Mucosa of descending colon (tissue), 3 donors: ENCODE results near the gene ZFYVE19. TPM values are rescaled to one million over a fixed set of nuclear protein-coding genes. Genes with fewer than 3 reads are reported as not detected.

ENCODE experiments used
- ATAC-seq: fragments of 200-7000 bp; cut with Tn5 transposase; one replicate; pipeline ENCODE4 v1.9.1; 2020; ENCODE audit warnings: mild to moderate bottlenecking, moderate library complexity
- DNase-seq, 3 donors: peaks; one replicate each; pipeline ENCODE4 v3.0.0-alpha.2; 2020
- H3K36me3 ChIP-seq: fragments of 200-600 bp; one replicate; pipeline ENCODE4 v1.8.0; 2021; ENCODE audit warnings: low read depth, mild to moderate bottlenecking
- H3K4me1 ChIP-seq: fragments of 200-600 bp; one replicate; pipeline ENCODE4 v1.8.0; 2021; ENCODE audit warnings: low read depth, mild to moderate bottlenecking
- H3K4me3 ChIP-seq: fragments of 200-600 bp; one replicate; pipeline ENCODE4 v1.8.0; 2021; ENCODE audit warnings: mild to moderate bottlenecking
- H3K9me3 ChIP-seq: fragments of 200-600 bp; one replicate; pipeline ENCODE4 v1.8.0; 2021; ENCODE audit warnings: mild to moderate bottlenecking
- intact Hi-C, 2 donors: fragments of 100-400 bp; cut with DNase I in 1 of 2; cut with micrococcal nuclease in 1 of 2; formaldehyde crosslinking; loops; one replicate each; pipeline versions ENCODE4 v1.11.0 to v1.11.1; 2022; cut with DNase I, micrococcal nuclease
- total RNA-seq, 3 donors: library from RNA; stranded (reverse); fragmentation: NEBNext Ultra II Directional in 2 of 3; extraction: Animal tissue kit (Norgen Biotek cat#: 25700) in 2 of 3; gene quantifications; one replicate each; pipeline versions ENCODE4 v1.2.1 to v1.2.4, GENCODE V29; 2021 to 2023
- TF ChIP-seq, protein P1 (sequence below): fragments of 200-600 bp; IDR thresholded peaks from one replicate; pipeline ENCODE4 v1.8.0; 2022; ENCODE audit warnings: antibody characterized with exemption, mild to moderate bottlenecking
- donor health status: DM: no; HTN: no; CAD: no; lungs with moderate emphysema.
- donor health status: DM: no; HTN: no; CAD: no.
- donor health status: DM: no; HTN: yes; CAD: no.

Gene ZFYVE19
- total RNA-seq, 3 donors from 2014 or later: 22.2 to 37.5 (median 36.5) TPM

DNA sequence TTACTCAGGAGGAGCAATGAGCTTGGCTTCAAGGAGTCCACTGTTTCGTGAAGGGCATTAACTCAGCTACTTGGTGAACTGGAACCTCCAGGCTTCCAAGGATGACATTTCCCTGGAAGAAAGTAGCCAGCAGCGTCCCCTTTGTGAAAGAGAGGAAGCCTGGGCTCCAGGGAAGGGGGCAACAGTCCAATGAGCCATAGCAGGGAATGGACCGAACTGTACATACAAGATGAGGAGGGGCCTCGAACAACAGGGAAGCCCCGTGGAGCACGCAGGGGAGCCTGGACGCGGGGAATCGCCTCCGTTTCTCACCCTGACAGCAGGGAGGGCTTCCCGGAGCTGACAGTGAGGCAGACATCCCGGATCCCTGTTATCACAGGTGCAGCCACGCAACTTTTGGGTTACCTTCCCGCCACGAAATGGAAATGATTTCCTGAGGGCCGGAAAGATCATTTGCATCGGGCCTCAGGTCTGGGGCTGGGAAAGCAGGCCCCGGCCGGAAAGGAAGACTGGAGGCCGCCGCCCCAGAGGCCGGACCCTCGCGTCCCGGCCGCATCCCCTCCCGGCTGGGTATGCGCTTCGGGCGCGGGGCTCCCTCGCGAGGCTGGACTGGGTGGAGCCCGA is 36.5 kb downstream of the ZFYVE19 start:
- Histone ChIP-seq H3K4me3 (peak overlapping the region; percentile 65), H3K36me3 (no peaks in the 10 kb centered on the region), H3K9me3 (no peaks in the 10 kb centered on the region), H3K4me1 (peaks cover 11% of the 10 kb centered on the region)
- ATAC-seq: no peak
- TF ChIP-seq, protein P1, sequence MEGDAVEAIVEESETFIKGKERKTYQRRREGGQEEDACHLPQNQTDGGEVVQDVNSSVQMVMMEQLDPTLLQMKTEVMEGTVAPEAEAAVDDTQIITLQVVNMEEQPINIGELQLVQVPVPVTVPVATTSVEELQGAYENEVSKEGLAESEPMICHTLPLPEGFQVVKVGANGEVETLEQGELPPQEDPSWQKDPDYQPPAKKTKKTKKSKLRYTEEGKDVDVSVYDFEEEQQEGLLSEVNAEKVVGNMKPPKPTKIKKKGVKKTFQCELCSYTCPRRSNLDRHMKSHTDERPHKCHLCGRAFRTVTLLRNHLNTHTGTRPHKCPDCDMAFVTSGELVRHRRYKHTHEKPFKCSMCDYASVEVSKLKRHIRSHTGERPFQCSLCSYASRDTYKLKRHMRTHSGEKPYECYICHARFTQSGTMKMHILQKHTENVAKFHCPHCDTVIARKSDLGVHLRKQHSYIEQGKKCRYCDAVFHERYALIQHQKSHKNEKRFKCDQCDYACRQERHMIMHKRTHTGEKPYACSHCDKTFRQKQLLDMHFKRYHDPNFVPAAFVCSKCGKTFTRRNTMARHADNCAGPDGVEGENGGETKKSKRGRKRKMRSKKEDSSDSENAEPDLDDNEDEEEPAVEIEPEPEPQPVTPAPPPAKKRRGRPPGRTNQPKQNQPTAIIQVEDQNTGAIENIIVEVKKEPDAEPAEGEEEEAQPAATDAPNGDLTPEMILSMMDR: no peak
- intact Hi-C loops: no loop called here
- no peak for DNase-seq

DNA sequence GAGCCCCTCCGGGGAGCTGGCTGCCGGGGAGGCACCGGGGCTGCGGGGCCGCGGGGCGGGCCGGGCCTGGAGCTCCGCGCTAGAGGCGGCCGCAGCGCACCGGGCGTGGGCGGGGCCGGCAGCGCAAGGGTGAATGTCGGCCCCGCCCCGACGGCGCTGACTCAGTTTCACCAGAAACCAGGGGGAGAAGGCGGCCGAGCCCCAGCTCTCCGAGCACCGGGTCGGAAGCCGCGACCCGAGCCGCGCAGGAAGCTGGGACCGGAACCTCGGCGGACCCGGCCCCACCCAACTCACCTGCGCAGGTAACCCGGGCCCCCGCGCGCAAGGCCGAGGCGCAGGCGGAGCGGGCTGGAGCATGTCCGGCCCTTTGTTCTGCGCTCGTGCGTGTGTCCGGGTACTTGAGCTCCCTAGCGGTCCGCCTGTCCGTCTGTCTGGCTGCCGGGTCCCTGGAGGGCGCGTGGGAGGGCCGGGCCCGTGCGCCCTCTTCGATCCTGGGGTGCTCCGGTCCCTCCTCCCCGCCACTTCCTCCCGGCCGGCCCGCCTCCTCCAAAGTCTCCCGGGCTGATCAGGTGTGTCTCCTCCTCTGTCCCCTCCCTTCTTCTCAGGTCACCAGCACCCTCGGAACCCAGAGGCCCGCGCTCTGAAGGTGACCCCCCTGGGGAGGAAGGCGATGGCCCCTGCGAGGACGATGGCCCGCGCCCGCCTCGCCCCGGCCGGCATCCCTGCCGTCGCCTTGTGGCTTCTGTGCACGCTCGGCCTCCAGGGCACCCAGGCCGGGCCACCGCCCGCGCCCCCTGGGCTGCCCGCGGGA is 37.2 kb downstream of the ZFYVE19 start, which contains the start of gene SPINT1:
Gene SPINT1 (plus strand): TSS at position 164 of the 811 bp plus-strand sequence. CDS start 507 bp downstream, at position 671.
- TF ChIP-seq, protein P1: no peak
- Histone ChIP-seq H3K4me3 (peak within 1 kb of the TSS; percentile 65), H3K36me3 (no peaks in the 10 kb centered on the region), H3K4me1 (peaks cover 11% of the 10 kb centered on the region), H3K9me3 (no peaks in the 10 kb centered on the region)
- intact Hi-C loops: no loop called here
- peak; percentile 70 for ATAC-seq
- DNase-seq: peak; percentile 83 to 88 (median 88)

DNA sequence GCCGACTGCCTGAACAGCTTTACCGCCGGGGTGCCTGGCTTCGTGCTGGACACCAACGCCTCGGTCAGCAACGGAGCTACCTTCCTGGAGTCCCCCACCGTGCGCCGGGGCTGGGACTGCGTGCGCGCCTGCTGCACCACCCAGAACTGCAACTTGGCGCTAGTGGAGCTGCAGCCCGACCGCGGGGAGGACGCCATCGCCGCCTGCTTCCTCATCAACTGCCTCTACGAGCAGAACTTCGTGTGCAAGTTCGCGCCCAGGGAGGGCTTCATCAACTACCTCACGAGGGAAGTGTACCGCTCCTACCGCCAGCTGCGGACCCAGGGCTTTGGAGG is 37.8 kb downstream of the ZFYVE19 start:
- intact Hi-C loops: no loop called here
- DNase-seq (peak in 2 of 3 donors; percentile 51 to 69), ATAC-seq (peak; percentile 7)
- TF ChIP-seq, protein P1: no peak
- Histone ChIP-seq H3K4me1 (peaks cover 11% of the 10 kb centered on the region), H3K9me3 (no peaks in the 10 kb centered on the region), H3K36me3 (no peaks in the 10 kb centered on the region), H3K4me3 (peak overlapping the region; percentile 65)

DNA sequence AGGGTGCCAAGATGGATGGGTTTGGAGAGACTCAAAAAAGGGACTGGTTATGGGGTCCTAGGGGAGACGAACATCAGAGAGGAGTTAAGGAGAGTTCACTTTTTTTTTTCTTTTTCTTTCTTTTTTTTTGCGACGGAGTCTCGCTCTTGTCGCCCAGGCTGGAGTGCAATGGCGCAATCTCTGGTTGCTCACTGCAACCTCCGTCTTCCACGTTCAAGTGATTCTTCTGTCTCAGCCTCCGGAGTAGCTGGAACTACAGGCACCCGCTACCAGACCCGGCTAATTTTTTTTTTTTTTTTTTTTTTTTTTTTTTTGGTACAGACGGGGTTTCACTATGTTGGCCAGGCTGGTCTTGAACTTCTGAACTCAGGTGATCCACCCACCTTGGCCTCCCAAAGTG is 38.1 kb downstream of the ZFYVE19 start:
- intact Hi-C loops: no loop called here

DNA sequence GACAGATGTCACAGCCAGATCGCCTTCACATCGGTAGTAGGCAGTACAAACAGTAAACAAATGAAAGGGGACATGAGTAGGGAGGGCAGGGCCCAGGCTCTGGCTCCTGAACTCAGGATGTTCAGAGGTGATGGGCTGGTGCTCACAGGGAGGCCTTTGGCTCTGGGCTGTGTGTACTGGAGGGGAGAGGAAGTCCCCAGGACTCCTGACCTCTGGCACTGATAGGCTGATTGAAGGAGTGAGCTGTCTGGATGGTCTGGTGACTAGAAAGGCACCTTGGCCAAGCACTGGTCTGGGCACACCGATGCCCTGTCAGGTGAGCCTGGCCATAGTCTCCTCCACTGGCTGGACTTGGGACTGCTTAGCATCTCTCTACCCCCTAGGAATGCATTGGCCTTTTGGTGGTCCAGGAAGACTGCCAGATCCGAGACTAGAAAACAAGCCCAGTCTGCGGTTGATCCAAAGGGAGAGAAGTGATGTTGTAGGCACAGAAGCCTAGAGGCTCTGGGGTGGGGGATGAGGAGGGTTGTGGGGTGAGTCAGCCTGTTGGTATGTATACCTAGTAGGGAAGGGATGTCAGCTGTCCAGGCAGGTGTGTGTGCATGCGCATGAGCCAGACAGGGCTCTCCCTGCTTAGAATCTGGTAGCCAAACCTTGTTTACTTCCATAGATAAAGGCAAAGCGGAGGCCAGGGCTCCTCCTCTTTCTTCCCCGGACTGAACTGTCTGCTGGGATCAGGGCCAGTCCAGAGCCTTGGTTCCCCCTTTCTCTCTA is 38.8 kb downstream of the ZFYVE19 start:
- peak; percentile 77 for ATAC-seq
- DNase-seq: peak; percentile 80 to 89 (median 86)
- intact Hi-C loops: no loop called here
- Histone ChIP-seq H3K36me3 (no peaks in the 10 kb centered on the region), H3K9me3 (no peaks in the 10 kb centered on the region), H3K4me1 (peaks cover 15% of the 10 kb centered on the region), H3K4me3 (peak overlapping the region; percentile 65)
- TF ChIP-seq, protein P1: no peak

More for the DNA sequence above, 38.1 kb downstream of the ZFYVE19 start:
- TF ChIP-seq, protein P1: no peak
- peak overlapping the region; percentile 65 for H3K4me3 ChIP-seq
- H3K36me3 ChIP-seq: no peaks in the 10 kb centered on the region
- H3K9me3 ChIP-seq: no peaks in the 10 kb centered on the region
- DNase-seq: no peak
- ATAC-seq: no peak
- peaks cover 11% of the 10 kb centered on the region for H3K4me1 ChIP-seq
